IMR-90 (cell line): ENCODE measurements around the gene CYFIP1. TPM values are rescaled to one million over a fixed set of nuclear protein-coding genes. Genes with fewer than 3 reads are reported as not detected.

ENCODE experiments used
- ATAC-seq: fragments of 200-7000 bp; cut with Tn5 transposase; 2 replicates; pipeline ENCODE4 v1.9.1; 2020; ENCODE audit warnings: low read depth, mild to moderate bottlenecking, moderate library complexity
- BruUV-seq: library from RNA; stranded (reverse); fragments of 400-500 nt; replicated peaks from 2 replicates; lab custom pipeline; 2021; lab: Mats Ljungman, UMichigan
- CTCF ChIA-PET: fragments of 300-600 bp; formaldehyde crosslinking; extraction: SDS; loops from one replicate; lab custom pipeline; 2021; ENCODE audit warnings: antibody characterized with exemption; lab: Yijun Ruan, JAX
- POLR2A ChIA-PET: fragments of 300-600 bp; sonication (Branson Sonifier 250); formaldehyde crosslinking; loops from one replicate; lab custom pipeline; 2022; ENCODE audit warnings: antibody characterized with exemption; ENCODE audit not compliant: unreplicated experiment; lab: Charles Lee
- DNase-seq: peaks from one replicate; pipeline ENCODE4 v3.0.0; 2013
- H2AFZ ChIP-seq: replicated peaks from 2 replicates; pipeline ENCODE3; 2013; ENCODE audit warnings: low read length, mild to moderate bottlenecking; ENCODE audit not compliant: poor library complexity
- H2AK5ac ChIP-seq: 2 replicates; pipeline ENCODE4 v1.6.1; 2013; ENCODE audit warnings: low read depth, low read length, inconsistent platforms
- H2AK9ac ChIP-seq: replicated peaks from 2 replicates; pipeline ENCODE3; 2013; ENCODE audit warnings: mild to moderate bottlenecking, low read depth, low read length, moderate library complexity; ENCODE audit not compliant: poor library complexity
- H2BK120ac ChIP-seq: 2 replicates; pipeline ENCODE4 v1.6.1; 2013; ENCODE audit warnings: low read depth, low read length, inconsistent platforms
- H2BK15ac ChIP-seq: 3 replicates; pipeline ENCODE4 v1.6.1; 2013; ENCODE audit warnings: low read depth, low read length, inconsistent platforms
- H2BK20ac ChIP-seq: 2 replicates; pipeline ENCODE4 v1.6.1; 2013; ENCODE audit warnings: low read depth, mild to moderate bottlenecking, inconsistent platforms, low read length, moderate library complexity
- H2BK5ac ChIP-seq: 2 replicates; pipeline ENCODE4 v1.6.1; 2013; ENCODE audit warnings: mild to moderate bottlenecking, low read depth, low read length, inconsistent platforms; ENCODE audit not compliant: poor library complexity, severe bottlenecking
- H3K14ac ChIP-seq: replicated peaks from 2 replicates; pipeline ENCODE4 v1.6.1; 2013; ENCODE audit warnings: low read depth, low read length, inconsistent platforms
- H3K18ac ChIP-seq: 2 replicates; pipeline ENCODE4 v1.6.1; 2013; ENCODE audit warnings: low read depth, low read length, control low read depth
- H3K23ac ChIP-seq: 2 replicates; pipeline ENCODE4 v1.6.1; 2013; ENCODE audit warnings: low read depth, low read length, inconsistent platforms
- H3K27ac ChIP-seq: 2 replicates; pipeline ENCODE4 v1.5.1; 2013; ENCODE audit warnings: mild to moderate bottlenecking, control low read depth, low read length; ENCODE audit not compliant: insufficient read depth
- H3K27me3 ChIP-seq: 2 replicates; pipeline ENCODE4 v1.6.1; 2013; ENCODE audit warnings: low read length; ENCODE audit not compliant: control insufficient read depth, insufficient read depth
- H3K36me3 ChIP-seq: 2 replicates; pipeline ENCODE4 v1.6.1; 2013; ENCODE audit warnings: low read length, mixed read lengths; ENCODE audit not compliant: control insufficient read depth, insufficient read depth
- H3K4ac ChIP-seq: 2 replicates; pipeline ENCODE4 v1.6.1; 2013; ENCODE audit warnings: low read depth, low read length, inconsistent platforms
- H3K4me1 ChIP-seq: 2 replicates; pipeline ENCODE4 v1.6.1; 2013; ENCODE audit warnings: low read length, mixed read lengths; ENCODE audit not compliant: control insufficient read depth, insufficient read depth
- H3K4me2 ChIP-seq: 2 replicates; pipeline ENCODE4 v1.6.1; 2013; ENCODE audit warnings: low read depth, mild to moderate bottlenecking, control low read depth, low read length, moderate library complexity
- H3K4me3 ChIP-seq: 2 replicates; pipeline ENCODE4 v1.5.1; 2013; ENCODE audit warnings: low read depth, mild to moderate bottlenecking, control low read depth, low read length, moderate library complexity; ENCODE audit not compliant: insufficient read depth
- H3K56ac ChIP-seq: 2 replicates; pipeline ENCODE4 v1.6.1; 2013; ENCODE audit warnings: low read length, inconsistent platforms; ENCODE audit not compliant: insufficient read depth; ENCODE audit errors: extremely low read depth
- H3K79me1 ChIP-seq, 2 experiments: 2 replicates each; pipeline ENCODE4 v1.6.1; 2013; ENCODE audit warnings: low read length in 2 of 2, inconsistent platforms in 1 of 2, low read depth in 1 of 2
- H3K9ac ChIP-seq: 2 replicates; pipeline ENCODE4 v1.6.1; 2013; ENCODE audit warnings: low read depth, low read length, control low read depth
- H3K9me1 ChIP-seq: 2 replicates; pipeline ENCODE4 v1.6.1; 2013; ENCODE audit warnings: low read length, inconsistent platforms; ENCODE audit not compliant: insufficient read depth
- H3K9me3 ChIP-seq: 2 replicates; pipeline ENCODE4 v1.6.1; 2013; ENCODE audit warnings: low read length; ENCODE audit not compliant: control insufficient read depth, insufficient read depth
- H4K20me1 ChIP-seq: 2 replicates; pipeline ENCODE4 v1.6.1; 2013; ENCODE audit warnings: low read length, inconsistent platforms; ENCODE audit not compliant: insufficient read depth
- H4K5ac ChIP-seq: 2 replicates; pipeline ENCODE4 v1.6.1; 2013; ENCODE audit warnings: mild to moderate bottlenecking, low read depth, low read length, control low read depth
- H4K8ac ChIP-seq, 2 experiments: 2 replicates each; pipeline ENCODE4 v1.6.1; 2013; ENCODE audit warnings: low read depth in 2 of 2, low read length in 2 of 2, control low read depth in 1 of 2, inconsistent platforms in 1 of 2
- H4K91ac ChIP-seq: 2 replicates; pipeline ENCODE4 v1.6.1; 2013; ENCODE audit warnings: low read depth, low read length, inconsistent platforms; ENCODE audit not compliant: insufficient read depth
- CTCF ChIP-seq: conservative IDR thresholded peaks from 2 replicates; pipeline ENCODE4 v1.5.1; 2012; ENCODE audit warnings: mild to moderate bottlenecking, low read depth, low read length, improper control_type of control experiment
- ELK1 ChIP-seq: fragments of 150-350 bp; IDR thresholded peaks from 2 replicates; pipeline ENCODE4 v1.6.1; 2016; ENCODE audit warnings: low read depth, mild to moderate bottlenecking, low read length, moderate library complexity, borderline replicate concordance
- MAZ ChIP-seq: IDR thresholded peaks from 2 replicates; pipeline ENCODE4 v1.6.1; 2012; ENCODE audit warnings: low read depth, mild to moderate bottlenecking, low read length, improper control_type of control experiment, moderate library complexity, borderline replicate concordance
- NFE2L2 ChIP-seq: fragments of 150-350 bp; IDR thresholded peaks from 2 replicates; pipeline ENCODE4 v1.6.1; 2016; ENCODE audit warnings: low read depth, mild to moderate bottlenecking, low read length
- SMC3 ChIP-seq: fragments of 150-350 bp; IDR thresholded peaks from 2 replicates; pipeline ENCODE4 v1.6.1; 2016; ENCODE audit warnings: low read depth, mild to moderate bottlenecking, antibody characterized with exemption, low read length, moderate library complexity
- WGBS, 2 experiments: methylation state at CpG; one replicate each; pipeline versions ENCODE4 v1.1.5 to v1.1.7; 2013; ENCODE audit warnings: missing lambda C conversion rate in 2 of 2; ENCODE audit not compliant: insufficient read length in 1 of 2; ENCODE audit errors: extremely low coverage in 2 of 2; 5-methylcytosine and 5-hydroxymethylcytosine counted together
- dilution Hi-C: fragments of 300-500 bp; cut with HindIII; formaldehyde crosslinking; loops from one replicate; pipeline ENCODE4 v1.14.3; 2018; ENCODE audit warnings: low sequenced_read_pairs; ENCODE audit not compliant: unreplicated experiment
- in situ Hi-C: fragments of 300-500 bp; cut with MboI; formaldehyde crosslinking; loops from 3 replicates; pipeline ENCODE4 v1.14.3; 2019; ENCODE audit warnings: low sequenced_read_pairs, inconsistent platforms, mixed read lengths
- intact Hi-C: fragments of 100-400 bp; cut with micrococcal nuclease; formaldehyde crosslinking; loops from 2 replicates; pipeline ENCODE4 v1.10.0; 2022
- polyA plus RNA-seq, 3 experiments: library from polyadenylated mRNA; depleted of rRNA; stranded (reverse); fragments of >200 nt; gene quantifications; 2 replicates each; pipeline ENCODE4 v1.2.3, GENCODE V29; 2012; ENCODE audit warnings: low replicate concordance in 1 of 3
- total RNA-seq: library from RNA; depleted of rRNA; stranded (reverse); fragments of >200 nt; gene quantifications from 2 replicates; pipeline ENCODE4 v1.2.3, GENCODE V29; 2012

CYFIP1 gene
- total and polyA plus RNA-seq, 2 of the 4 experiments (the other 2 are of a cell fraction): 58.4 to 163 TPM

- no peak for TF ChIP-seq NFE2L2
Observed at GRCh38 chr15:22916606-22917350, 63.4 kb downstream of the CYFIP1 start (continued).

- Histone ChIP-seq H2BK15ac (no peak overlapping the region), H4K91ac (no peak overlapping the region), H4K8ac (no peak overlapping the region), H3K79me1 (peaks cover 0 to 28% of the 10 kb centered on the region in 2 experiments; a peak in 3 of 4 replicates), H2BK20ac (no peak overlapping the region), H2AFZ (no peak overlapping the region), H2AK9ac (no peak overlapping the region), H4K5ac (no peak overlapping the region), H3K27ac (no peak overlapping the region), H3K4me3 (no peak overlapping the region), H3K9ac (no peak overlapping the region), H3K56ac (no peak overlapping the region), H3K14ac (no peak overlapping the region), H3K18ac (no peak overlapping the region), H3K4ac (no peak overlapping the region), H3K9me1 (peaks cover 8% of the 10 kb centered on the region), H3K23ac (no peak overlapping the region), H3K36me3 (peaks cover 57% of the 10 kb centered on the region), H2AK5ac (no peak overlapping the region), H3K4me1 (no peaks in the 10 kb centered on the region), H4K20me1 (no peaks in the 10 kb centered on the region), H3K4me2 (no peak overlapping the region), H2BK120ac (no peak overlapping the region), H3K27me3 (no peaks in the 10 kb centered on the region), H2BK5ac (no peak overlapping the region), H3K9me3 (no peaks in the 10 kb centered on the region)
- ChIA-PET CTCF (no interaction called here), POLR2A (no interaction called here)
- DNase-seq (no peak), ATAC-seq (no peak)
- in situ Hi-C loops (no loop called here), dilution Hi-C loops (no loop called here), intact Hi-C loops (loop anchor here (5.0 kb wide), 1 partner anchor 111 kb away; no protein-coding TSS in a partner anchor)
- TF ChIP-seq SMC3: no peak
- no peak for TF ChIP-seq MAZ
- TF ChIP-seq CTCF: no peak
- no peak for TF ChIP-seq ELK1
- WGBS, 2 experiments: 98% methylated on average over 12 of the region's 25 CpGs; no CpG with 5 or more reads in 1 of the 2 experiments
- BruUV-seq: no TSS peak
Observed at GRCh38 chr15:22915866-22916515, 64.2 kb downstream of the CYFIP1 start.
